HG03159 (cell line): ENCODE results near the gene CFAP206.

Source experiments
- ATAC-seq: cut with Tn5 transposase; IDR thresholded peaks from one replicate; pipeline ENCODE4 v1.9.1; 2021; ENCODE audit warnings: mild to moderate bottlenecking, moderate library complexity; ENCODE audit not compliant: unreplicated experiment

The CFAP206 gene, protein sequence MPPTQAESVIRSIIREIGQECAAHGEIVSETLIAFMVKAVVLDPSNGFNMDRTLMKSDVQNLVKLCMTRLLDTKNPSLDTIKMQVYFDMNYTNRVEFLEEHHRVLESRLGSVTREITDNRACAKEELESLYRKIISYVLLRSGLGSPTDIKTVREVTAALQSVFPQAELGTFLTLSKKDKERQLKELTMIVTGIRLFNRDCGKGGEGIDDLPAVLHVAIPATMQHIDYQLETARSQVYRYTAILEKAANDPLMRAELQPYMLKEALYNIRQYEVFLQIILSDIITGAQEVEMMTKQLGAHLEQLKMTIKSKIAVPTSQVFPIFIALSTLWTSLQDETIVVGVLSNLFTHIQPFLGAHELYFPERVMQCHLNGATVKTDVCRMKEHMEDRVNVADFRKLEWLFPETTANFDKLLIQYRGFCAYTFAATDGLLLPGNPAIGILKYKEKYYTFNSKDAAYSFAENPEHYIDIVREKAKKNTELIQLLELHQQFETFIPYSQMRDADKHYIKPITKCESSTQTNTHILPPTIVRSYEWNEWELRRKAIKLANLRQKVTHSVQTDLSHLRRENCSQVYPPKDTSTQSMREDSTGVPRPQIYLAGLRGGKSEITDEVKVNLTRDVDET

DNA sequence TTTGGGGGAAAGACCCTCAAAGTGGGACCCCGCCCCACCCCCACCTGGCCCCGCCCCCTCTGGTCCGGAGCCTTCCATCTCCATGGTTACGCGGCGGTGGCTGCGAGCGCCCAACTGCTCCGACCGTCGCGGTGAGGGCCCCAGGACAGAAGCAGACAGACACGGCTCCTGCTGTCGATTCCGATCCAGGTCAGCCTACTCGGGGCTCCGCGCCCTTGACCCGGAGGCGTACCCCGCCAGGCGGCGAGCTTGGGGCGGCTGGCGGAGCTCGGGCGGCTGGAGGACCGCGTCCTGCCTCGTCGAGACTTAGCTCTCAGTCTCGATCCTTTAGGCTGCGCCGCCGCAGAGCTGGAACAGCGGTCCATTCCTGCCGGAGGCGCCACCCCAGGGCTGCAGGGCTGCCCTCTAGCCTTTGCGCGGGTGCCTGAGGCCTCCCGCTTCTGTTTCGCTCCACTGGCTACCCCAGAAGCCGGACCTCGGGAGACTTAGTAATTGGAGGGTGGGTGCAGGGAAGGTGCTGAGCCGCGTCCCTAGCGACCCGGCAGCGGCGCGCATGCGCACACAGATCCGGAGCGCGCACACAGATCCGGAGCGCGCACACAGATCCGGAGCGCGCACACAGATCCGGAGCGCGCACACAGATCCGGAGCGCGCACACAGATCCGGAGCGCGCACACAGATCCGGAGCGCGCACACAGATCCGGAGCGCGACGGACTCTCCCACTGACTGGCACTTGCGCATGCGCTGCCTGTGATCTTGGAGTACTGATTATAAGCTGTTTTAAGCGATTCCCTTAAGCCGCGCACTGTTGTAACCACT lies at the start of gene CFAP206:
Gene CFAP206 (plus strand): TSS at position 72 of the 820 bp plus-strand sequence. CDS start 1,868 bp downstream, outside the sequence.
- ATAC-seq: peak; percentile 89

DNA sequence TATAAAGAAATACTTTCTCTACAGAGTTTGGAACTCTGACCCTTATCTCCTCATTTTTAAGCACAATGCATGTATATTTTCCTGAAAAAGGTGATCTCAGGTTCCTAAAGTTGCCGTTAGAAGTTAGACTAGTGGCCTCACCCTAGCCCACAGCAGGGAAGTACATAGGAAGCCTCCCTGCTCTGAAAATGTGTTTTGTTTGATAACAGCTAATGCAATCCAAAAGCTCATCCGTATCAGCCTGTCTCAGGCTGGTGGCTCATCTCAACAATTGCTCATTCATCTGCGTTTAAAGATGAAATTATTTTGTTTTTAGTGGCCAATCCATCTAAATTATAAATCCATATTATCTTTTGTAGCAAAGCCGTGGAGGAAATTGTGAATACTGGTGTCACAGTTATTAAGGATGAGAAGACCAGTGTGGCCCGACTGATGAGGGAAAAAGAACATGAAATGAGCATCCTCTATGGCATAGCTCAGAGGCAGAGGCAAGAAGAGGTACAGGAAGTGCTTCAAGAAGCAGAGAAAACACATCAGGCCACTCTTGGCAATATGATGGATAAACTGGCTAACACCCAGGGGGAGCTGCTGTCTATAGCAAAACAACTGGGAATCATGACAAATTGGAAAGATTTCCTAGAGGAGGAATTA lies 43.0 kb upstream of the CFAP206 start:
- ATAC-seq: no peak

DNA sequence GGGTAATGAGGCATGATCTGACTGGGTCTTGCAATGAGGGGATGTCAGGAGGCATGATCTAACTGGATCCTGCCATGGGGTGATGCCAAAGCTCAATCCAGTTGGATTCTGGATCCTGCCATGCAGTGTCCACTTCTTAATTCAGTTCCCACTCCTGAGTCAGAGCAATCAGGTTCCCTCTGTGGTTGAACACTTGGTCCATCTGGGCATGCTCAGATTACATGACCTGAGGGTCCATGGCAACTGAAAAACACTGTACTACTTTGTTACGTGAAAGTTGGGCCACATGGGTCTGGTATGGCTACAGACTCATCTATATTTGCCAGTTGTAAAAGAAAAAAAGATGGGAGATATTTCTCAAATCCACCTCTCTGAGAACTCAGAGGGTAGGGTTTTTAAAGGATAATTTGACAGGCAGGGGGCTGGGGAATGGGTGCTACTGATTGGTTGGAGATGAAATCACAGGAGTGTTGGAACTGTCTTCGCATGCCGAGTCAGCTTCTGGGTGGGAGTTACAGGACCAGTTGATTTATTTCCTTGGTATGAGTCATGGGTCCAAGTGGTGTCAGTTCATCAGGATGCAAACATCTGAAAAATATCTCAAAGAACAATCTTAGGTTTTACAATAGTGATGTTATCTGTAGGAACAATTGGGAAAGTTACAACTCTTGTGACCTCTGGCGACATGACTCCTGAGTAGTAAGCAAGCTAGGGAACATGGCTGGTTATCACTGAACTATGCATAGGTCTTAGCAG lies 41.5 kb upstream of the CFAP206 start:
- no peak for ATAC-seq

DNA sequence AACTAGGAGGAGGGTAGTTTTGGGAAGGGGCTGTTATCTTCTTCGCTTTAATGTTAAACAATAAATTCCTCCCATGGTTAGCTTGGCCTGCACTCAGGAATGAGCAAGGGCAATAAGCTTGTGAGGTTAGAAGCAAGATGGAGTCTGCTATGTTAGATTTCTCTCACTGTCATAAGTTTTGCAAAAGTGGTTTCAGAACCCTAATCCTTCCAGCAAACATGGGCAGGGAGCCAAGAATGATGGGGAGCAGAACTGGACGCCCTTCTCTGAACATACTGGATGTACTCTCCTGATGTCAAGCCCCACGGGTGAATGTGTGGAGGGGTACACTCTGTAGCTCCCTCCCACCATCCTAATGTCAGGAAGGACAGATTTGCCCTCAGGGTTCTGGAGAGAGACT lies 40.9 kb upstream of the CFAP206 start:
- ATAC-seq: no peak

DNA sequence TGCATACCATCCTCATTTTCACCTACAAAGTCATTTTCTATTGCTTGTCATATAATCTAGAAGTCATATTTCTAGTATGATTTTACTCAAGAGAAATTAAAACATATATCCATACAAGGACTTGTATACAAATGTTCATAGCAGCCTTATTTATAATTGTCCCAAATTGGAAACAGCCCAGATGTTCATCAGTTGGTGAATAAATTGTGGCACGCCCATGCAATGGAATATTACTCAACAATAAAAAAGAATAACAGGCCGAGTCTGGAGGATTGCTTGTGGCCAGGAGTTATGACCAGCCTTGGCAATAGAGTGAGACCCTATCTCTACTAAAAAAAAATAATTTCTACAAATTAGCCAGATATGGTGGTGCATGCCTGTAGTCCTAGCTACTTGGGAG lies 34.4 kb upstream of the CFAP206 start:
- ATAC-seq: no peak

DNA sequence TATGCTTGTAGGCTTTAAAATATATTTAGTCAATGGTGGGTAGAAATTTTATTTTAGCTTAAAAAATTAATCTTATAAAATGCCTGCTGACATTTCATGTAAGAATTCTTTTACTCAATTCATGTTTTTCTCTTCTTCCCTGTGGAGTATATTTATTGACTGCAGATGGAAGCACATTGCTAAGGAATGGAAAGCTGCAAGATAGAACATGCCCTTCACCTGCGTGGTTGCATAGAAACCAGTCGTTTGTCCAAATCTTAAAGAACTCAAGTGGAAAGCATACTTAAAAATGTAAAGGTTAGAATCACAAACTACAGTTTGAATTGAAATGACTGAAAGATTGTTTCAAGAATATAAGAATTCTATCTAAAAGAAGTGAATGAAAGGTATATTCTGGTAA lies 32.5 kb upstream of the CFAP206 start:
- ATAC-seq: no peak

DNA sequence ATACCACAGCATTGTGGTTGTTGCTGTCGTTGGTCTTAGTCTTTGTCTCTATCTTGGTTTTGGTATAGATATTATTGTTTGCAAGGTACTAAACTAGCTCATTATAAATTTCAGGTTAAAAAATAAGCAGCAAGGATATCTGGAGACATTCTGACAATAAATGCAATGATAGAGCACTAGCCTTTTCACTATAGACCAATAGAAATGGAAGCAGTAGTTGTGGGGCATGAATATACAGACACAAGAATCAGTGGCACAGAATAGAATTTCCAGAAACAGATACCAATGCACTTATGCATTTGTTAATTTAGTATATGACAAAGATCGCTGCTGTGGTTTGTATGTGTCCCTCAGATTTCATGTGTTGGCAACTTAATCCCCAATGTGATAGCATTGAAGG lies 31.1 kb upstream of the CFAP206 start:
- no peak for ATAC-seq

DNA sequence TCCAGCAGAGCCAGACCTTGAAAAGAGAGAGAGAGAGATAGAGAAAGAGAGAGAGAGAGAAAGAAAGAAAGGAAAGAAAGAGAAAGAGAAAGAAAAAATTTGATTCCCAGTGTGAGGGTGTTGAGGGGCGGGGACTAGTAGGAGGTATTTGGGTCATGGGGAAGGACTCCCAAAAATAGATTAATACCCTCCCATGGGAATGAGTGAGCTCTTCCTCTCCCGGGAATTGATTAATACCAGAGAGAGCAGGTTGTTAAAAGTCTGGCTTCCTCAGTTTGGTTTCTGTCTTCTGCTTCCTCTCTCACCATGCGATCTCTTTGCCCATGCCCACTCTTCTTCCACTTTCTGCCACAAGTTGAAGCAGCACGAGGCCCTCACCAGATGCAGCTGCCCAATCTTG lies 28.8 kb upstream of the CFAP206 start:
- ATAC-seq: no peak

DNA sequence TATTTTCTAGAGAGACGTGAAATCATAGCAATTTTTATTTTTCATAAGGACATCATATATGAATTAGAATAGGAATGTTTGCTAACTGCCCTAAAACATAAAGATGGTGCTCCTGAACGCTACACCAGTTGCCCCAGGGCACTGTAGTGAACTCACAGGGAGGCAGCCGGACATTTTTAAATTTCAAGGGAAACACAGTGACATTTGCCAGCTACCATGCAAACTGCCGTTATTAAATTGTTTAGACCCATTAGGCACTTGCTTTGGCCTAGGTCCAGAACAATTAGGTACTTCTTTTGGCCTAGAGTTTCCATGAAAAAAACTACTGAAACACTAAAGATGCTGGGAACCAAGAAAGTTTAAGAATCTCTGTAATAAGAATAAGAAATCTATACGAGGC lies 24.9 kb upstream of the CFAP206 start:
- no peak for ATAC-seq

DNA sequence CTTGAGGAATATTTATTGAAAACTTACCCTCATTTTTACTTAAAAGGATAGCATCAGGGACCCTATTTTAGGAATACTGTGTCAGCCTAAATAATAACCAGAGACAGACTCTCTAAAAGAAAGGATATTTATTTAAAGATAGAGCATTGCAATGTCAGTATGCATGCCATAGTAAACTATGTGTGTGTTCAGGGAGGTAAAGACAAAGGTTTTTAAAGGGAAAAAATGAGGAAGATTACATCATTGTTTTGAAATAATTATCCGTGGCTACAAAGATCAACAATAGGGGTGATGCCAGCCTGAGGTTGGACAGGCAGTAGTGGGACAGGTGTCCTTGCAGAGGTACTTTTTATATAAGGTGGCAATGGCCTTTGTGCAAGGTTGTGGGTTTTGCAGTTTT lies 23.7 kb upstream of the CFAP206 start:
- no peak for ATAC-seq

DNA sequence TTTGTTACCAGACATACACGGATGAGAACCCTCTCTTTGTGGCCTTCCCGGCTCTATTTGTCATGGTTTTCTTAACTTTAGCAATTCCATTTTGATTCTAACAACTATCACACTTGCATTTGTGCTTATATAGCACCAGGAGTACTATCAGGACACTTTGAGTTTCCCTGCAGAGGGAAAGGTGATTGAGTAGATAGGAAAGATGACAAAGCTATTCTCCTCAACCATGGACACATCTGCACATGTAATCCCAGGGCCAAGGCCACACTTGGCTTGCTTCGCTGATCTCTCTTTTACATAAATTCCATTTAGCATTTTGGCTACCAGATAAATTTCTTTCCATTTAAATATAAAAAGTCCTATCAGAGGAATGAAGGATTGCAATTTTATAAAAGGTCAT lies 23.3 kb upstream of the CFAP206 start:
- ATAC-seq: no peak

DNA sequence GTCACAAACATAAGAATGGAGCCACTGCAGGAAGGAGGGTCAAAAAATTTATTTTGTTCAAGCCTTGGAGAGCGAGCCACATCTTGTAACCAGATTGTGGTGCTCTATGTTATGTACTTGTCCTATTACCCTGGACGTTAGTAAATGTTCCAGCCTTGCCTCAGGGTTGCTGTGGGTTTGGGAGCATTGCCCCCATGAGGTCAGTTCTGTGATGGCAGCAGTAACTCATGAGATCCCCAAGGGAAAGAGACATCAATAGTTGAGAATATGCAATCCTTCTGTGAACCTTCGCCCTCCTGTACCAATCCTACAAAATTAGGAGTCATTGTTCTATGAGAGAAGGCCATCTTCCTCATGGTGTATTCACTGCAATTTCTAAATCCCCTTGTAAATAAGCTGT lies 16.4 kb upstream of the CFAP206 start:
- ATAC-seq: peak; percentile 47

DNA sequence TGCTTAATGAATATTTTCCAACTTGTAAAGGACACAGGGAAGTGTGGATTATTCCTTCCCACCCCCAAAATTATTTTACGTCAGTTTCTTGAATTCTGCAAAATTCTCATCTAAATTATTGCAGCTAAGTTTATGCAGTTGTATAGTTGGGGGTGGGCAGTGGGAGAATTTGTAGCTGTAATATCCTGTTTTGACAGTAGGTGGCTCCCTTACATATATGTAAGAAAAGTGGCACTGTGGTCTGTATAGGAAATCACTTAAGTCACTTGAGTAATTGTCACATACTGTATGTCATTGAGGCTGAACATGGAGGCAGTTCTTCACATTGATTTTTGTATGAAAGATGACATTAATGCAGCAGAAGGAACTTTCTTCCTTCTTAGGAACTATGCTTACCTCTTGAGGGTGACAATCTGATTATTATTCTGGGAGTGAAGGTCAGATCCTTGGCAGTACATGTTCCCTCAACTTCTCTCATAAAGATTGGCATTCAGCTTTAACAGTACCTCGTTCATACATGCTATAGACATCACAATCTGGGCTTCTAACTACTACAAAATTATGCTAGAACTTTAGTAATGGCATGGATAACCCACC lies 14.6 kb upstream of the CFAP206 start:
- peak; percentile 86 for ATAC-seq

DNA sequence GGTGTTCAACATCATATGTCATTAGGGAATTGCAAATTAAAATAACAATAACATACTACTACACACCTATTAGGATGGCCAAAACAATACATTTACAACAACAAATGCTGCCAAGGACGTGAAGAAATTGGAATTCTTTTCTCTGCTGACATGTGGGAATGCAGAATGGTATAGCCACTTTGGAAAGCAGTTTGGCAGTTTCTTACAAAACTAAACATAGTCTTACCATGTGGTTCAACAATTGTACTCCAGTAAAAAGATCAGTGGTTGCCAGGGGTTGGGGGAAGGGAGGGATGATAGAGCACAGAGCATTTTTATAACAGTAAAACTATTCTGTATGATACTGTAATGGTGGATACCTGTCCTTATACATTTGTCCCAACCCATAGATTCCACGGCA lies 12.3 kb upstream of the CFAP206 start:
- no peak for ATAC-seq

DNA sequence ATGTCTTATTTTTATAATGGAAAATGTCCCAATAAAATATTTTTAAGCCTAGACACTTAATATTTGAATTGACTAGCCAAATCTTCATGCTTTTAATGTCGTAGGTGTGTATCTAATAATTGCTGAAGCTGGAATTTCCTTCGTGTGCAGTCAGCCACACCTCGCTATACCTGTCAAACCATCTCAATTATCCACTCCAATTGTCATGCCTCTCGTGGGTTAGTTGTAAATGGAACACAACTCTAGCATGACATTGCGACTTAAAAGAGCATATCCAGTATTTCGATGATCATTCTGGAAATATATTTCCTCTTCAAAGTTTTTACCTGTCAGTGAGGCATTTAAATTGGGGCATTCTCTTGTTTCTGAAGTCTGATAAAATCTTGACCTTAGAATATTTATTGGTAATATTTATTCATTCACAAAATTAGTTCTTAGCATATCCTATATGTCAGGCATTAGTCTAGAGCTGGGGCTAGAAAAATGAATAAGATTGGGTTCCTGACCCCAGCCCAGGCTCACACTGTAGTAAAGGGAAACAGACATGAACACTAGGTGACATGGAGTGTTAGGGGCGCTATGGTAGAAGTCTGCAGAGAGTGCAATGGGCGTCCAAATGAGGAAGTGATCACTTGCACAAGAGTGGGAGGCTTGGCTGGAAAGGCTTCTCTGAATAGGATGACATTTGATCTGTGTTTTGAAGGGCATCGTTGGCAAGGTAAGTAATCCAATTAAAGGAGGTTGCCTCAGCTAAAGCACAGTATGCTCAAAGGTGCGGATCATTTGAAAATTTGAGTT lies 11.0 kb upstream of the CFAP206 start:
- ATAC-seq: peak; percentile 50

DNA sequence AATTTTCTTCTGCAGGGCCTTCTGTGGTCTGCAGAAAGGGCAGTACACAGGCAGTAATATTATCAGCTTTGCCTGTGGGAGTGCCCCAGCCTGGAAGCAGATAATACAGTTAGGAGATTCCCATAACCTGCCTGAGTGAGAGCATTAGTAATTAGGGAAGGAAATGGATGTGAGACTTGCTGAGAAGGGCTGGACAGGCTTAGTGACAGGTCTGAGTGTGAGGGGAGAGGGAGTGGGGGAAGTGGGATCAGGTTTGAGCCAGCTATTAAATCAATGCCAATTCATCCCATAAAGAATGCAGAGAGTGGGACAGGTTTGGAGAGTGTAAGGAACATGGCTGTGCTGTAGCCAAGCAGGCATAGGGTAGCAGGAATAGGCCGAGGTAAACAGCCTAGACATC lies 10.1 kb upstream of the CFAP206 start:
- ATAC-seq: no peak

DNA sequence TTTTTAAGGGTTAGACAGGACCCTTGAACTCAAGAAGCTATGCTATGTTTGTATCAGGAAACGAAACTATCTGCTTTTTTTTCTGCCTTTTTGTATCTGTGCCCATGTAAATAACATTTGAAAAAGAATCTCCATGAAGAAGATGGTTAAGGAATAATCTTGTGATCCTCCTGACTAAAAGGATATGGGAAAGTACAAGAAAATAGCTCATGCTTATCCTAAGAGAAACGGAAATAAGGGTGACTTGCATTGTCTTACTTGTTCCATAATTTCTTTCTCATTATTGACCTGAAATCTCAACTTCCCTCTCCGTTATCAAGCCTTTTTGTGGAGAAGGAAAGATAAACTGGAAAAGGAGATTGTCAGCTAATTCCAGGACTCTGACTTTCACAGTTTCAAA lies 5.9 kb upstream of the CFAP206 start:
- ATAC-seq: no peak

DNA sequence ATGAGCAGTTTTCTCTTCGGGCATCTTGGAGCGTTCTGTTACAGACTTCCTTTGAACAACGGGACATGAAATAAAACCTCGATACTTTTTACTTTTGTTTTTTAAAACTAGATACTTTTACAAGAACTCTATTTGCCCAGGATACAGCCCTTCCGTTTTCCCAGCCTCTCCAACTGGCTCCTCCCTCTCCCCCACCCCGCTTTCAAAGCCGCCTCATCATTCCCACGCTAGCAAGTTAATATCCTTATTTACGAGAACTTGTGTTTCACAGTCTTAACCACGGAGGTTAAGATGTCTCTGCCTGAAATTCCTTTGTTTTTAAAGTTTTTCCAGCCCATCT lies 241 bp upstream of the CFAP206 start:
- ATAC-seq: peak; percentile 7

DNA sequence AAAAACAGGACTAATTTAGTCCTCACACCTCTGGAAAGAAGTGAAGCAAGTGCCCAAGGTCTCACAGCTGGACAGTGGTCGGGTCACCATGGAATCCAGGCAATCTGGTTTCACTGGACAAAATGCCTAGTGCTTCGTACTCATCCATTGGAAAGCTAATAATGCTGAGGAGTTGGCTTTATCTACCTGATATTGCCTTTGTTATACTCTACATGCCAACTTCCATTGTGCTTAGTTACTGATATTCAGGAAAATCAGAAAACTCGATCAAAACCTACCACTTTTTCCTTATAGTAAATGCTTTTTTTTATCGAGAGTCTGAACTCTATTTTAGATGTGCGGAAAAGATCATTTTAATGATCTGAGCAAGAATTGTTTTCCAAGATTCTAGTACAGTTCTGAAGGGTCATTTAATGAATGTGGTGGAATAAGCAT lies 966 bp downstream of the CFAP206 start:
- ATAC-seq: no peak
